Femur (tissue), 1 donor: ENCODE data around the gene SLC25A41.

Experiments
- DNase-seq: peaks from one replicate; pipeline ENCODE4 v3.0.0-alpha.2; 2017

The SLC25A41 gene

GRCh38 chr19:6425732-6426620 is 7.6 kb downstream of the SLC25A41 start:
- DNase-seq: peak; percentile 41

DNA sequence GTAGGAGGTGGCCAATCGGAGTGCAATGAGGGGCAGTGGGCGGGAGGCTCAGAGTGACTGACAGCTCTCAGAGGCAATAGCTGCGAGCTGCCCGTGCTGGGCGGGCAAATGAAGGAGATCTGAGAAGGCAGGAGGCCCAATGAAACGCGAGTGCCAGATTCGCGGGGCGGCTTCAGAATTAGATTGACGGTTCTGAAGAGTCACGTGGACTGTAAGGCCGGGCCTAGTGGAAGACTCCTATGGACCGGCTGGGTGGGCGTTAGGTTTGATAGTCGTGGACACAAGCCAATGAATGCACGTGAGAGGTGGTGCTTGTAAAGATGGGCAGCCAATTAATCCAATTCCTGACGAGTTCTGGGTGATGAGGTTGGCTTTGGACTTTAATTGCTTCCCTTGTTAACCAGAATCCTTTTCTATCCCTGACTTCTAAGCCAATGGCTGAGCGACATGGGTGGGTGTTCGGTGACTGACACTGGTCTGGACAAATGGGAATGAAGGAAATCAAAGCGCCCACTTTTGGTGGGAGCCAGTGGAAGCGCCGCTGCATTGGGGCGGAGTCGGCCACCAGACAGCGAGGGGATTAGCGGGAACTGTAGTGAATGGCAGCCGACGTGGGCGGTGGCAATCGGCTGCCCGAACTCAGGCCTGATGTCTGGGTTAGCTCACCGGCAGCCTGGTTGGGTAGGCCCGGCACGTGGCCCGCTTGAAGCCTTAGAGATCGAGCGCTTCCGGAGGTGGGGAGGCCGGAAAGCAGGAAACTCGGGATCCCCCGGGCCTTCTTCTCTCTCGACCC is 8.4 kb downstream of the SLC25A41 start:
- peak; percentile 100 for DNase-seq

DNA sequence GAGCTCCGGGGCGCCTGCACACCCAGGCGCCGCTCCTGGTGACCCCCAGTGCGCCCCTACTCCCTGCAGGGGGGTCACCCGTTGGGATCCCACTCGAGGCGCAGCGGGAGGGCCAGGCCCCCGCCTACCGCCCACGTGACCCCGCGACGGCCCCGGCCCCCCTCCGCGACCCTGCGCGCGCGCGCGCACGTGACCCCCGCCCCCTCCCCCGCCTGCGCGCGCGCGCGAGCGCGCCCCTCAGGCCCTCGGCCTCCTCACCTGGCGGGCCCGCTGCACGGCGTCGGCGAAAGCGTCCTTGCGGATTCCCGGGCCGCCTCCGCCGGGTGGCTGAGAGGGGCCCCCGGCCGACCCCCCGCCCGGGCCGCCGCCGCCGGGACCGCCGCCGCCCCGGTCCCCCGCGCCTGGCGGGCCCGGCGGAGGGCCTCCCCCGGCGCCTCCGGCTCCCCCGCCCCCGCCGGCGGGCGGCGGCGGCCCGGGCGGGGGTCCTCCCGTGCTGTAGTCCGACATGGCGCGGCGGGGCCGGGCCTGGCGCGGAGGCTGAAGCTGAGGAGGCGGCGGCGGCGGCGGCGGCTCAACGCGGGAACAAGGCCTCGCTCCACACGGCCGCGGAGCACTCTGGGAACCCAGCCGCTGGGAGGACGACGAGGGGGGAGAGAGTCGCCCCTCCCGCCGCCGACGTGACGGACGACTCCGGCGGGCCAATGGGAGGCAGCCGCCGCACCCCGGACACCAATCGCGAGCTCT is 9.2 kb downstream of the SLC25A41 start, which contains the start of gene KHSRP:
Gene KHSRP (minus strand): TSS at position 617 of the 744 bp plus-strand sequence. CDS start 110 bp downstream, at position 507.
- peak; percentile 45 for DNase-seq

DNA sequence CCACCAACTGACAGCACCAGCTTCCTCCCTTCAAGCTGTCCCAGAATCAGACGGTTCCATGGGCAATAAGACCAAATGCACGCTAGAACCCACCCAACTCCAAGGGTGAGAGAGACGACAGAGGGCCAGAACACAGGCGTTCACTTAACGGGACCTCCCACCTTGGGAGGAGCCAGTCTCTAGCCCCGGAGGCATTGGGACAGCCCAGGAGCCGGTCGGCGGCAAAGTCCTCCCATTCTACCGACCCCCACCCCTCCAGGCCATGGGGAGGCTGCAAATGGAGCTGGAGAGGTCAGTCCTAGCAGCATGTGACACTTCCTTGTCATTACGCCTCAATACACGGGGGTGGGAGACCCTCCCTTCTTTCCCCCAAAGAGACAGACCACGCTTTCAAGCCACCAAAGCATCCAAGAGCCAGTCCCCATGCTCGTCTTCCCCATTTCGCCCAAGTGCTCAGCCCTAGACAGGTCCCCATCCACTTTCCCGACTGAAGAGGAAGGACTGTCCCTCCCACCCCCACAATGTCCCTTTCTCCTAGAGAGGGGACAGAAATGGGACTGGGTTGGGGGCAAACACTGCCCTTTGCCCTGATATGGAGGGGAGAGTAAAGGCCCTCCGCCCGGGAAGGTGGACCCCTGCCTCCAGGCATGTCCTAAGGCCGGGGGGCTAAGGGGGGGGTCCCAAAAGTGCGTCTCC is 9.9 kb downstream of the SLC25A41 start:
- peak; percentile 65 for DNase-seq

- no peak for DNase-seq
Observed at GRCh38 chr19:6421075-6422014, 12.2 kb downstream of the SLC25A41 start.

GRCh38 chr19:6418562-6418932 is 15.0 kb downstream of the SLC25A41 start:
- DNase-seq: no peak

DNA sequence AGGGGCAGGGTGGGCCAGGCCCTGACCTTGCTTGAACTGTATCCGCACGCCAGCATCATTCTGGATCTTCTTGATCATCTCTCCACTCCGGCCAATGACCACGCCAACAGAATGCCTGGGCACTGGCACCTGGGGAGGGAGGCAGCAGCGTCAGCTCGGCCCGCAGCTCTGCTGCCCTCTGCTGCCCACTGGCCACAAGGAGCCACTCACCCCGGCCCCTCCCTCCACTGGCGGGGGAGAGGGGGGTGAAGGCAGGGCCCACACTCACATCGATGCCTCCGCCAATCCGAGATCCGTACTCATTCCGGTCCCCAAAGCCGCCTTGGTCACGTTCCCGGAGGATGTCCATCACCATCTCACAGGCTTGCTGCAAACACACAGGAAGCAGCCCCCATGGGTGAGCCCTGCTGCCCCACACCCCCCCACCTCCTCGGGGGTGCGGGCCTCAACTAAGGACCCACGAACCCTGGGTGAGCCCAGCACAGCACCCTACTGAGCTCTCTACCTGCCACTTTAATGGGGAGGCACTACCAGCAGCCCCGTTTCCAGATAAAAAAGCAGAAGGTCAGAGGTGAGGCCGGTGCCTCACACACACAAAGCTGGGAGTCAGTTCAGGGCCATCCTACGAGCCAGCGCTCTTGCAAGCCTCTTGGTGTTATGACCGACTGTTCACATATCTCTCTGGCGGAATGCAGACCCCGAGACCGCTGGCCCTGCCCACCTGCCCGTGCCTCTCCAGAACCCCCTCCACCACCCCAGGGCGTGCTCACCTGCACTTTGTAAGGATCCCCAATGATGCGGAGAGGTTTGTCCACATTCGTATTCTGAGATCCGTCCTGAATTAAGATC is 15.6 kb downstream of the SLC25A41 start:
- DNase-seq: no peak

DNA sequence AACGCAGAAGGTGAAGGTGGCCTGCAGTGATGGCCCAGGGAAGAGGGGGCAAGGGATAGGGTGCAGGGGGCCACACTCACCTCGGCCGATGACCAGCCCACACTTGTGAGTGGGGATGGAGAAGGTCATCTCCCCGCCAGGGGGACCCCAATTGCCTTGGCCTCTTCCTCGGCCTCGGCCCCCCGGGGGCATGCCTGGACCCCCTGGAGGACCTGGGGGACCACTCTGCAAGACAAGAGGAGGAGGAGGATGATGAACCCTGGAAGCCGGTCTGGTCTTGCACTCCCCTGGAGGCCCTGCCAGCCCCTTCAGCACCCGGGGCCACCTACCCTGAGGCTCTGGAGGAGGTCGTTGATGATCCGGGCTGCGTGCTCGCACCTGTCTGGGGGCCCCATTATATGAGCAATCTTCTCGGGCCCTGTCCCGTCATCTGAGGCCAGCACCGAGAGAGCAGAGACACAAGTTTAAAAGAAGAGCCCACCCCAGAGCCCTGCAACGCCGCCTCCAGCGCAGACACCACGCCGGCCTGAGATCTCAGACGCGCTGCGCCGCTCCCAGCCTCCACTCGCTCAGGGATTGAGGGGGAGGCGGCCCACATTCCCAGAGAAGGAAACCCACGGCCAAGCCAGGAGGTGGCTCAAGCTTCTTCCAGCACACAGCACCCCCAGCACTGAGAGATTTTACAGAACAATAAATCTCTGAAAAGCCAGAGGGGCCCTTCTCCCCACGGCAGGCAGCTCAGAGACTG is 16.7 kb downstream of the SLC25A41 start:
- no peak for DNase-seq

DNA sequence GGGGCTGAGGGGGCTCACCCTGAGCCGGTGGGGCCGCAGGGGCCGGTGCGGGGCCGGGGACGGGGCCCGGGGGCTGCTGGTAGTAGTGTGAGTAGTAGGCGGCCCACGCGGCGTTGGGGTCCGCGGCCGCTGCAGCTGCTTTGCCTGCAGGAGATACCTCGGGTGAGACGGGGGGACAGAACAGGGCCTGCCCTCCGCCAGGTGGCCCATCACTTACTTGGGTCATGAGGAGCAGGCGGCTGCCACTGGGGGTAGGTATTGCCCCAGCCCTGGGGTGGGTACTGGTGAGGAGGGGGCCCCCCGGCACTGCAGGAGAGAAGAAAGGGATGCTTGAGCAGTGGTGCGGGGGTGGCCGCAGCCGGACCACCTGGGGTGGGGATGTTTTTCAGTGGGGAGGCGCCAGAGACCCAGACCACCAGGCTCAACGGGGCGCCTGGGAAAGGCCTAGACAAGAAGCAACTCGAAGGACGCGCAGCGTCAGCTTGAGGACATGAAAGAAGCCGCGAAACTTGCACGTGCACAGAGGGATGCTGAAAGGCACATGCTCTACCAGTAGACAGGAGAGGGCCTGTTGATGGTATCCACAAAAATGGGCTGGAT is 17.9 kb downstream of the SLC25A41 start:
- no peak for DNase-seq

- DNase-seq: no peak
Observed at GRCh38 chr19:6414793-6415590, 18.6 kb downstream of the SLC25A41 start.

GRCh38 chr19:6413721-6414643 is 19.6 kb downstream of the SLC25A41 start:
- no peak for DNase-seq

DNA sequence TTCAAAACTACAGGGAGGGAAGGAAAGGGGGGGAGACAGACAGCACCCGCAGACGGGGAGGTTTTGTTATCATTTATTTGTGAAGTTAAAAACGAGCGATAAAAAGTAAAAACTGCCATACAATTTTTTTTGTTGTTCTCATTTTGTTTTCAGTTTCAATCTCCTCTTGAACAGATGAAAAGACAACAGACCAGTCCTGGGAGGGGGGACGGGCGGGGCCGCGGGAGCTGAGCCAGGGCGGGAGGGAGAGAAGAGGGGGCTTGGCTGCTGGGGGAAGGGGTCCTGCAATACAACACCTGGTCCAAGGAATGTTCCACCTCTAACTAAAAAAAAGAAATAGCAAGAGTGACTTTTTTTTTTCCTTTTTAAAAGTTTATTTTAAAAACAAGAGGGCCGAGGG is 20.3 kb downstream of the SLC25A41 start:
- DNase-seq: no peak

DNA sequence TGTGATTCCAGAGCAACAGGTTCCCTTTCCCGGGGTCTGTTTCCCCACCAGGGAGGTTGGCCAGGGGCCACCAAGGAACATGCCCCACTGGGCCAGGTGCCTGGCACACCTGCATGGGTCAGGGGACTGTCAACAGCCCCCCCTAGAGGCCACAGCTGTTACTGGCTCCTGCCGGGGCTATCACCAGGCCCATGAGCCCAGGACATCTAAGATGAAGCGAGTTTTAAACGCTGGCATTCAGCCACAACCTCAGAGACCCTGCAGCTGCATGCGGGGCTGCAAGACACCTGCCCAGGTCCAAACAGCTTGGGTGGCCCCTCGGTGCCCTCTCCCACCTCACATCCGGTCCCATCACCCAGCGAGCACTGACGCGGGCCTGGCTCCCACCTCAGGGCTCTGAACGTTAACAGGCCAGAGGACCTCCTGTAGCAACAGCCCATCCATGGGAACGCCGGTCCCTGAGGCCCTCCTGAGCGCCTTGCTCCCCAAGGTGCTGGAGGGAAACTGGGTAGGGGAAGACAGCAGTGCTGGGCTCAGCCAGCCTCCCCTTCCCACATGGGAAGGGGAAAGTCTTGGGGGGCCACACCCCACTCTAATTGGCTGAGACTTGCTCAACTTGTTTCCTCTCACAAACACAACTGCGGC is 21.0 kb downstream of the SLC25A41 start:
- peak; percentile 45 for DNase-seq

- DNase-seq: no peak
Observed at GRCh38 chr19:6412061-6412446, 21.5 kb downstream of the SLC25A41 start.

DNA sequence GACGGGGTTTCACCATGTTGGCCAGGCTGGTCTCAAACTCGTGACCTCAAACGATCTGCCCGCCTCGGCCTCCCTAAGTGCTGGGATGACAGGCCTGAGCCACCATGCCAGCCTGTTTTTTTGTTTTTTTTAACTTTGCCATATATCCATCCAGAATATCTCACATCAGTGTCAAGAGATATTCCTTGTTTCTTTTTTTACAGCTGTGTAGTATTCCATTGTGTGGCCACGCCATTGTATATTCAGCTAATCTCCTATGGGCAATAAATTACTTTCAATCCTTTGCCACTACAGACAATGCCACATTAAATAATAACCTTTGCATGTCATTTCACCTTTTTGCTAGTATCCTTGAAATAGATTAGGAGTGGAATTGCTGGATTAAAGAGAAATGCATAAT is 24.2 kb downstream of the SLC25A41 start:
- DNase-seq: no peak

- DNase-seq: no peak
Observed at GRCh38 chr19:6406401-6406800, 27.2 kb downstream of the SLC25A41 start.
